NT2/D1 (cell line): ENCODE measurements around the gene TNS3.

ENCODE experiments used
- DNase-seq: peaks from one replicate; pipeline ENCODE4 v3.0.0-alpha.2; 2011; ENCODE audit warnings: low read depth, low spot score
- H3K27me3 ChIP-seq: 2 replicates; pipeline ENCODE4 v1.6.0; 2011; ENCODE audit warnings: mild to moderate bottlenecking; ENCODE audit not compliant: insufficient read length, insufficient read depth
- H3K36me3 ChIP-seq: 2 replicates; pipeline ENCODE4 v1.6.1; 2011; ENCODE audit warnings: mild to moderate bottlenecking, low read length, mixed read lengths; ENCODE audit not compliant: insufficient read depth, insufficient read length
- H3K4me1 ChIP-seq: 2 replicates; pipeline ENCODE4 v1.5.1; 2011; ENCODE audit not compliant: insufficient read depth, insufficient read length
- H3K4me3 ChIP-seq: 2 replicates; pipeline ENCODE4 v1.5.1; 2011; ENCODE audit warnings: low read depth; ENCODE audit not compliant: insufficient read length
- H3K9ac ChIP-seq: 2 replicates; pipeline ENCODE4 v1.6.0; 2011; ENCODE audit warnings: low read depth; ENCODE audit not compliant: insufficient read length
- H3K9me3 ChIP-seq: 2 replicates; pipeline ENCODE4 v1.5.1; 2011; ENCODE audit warnings: mild to moderate bottlenecking, low read length; ENCODE audit not compliant: insufficient read depth
- SUZ12 ChIP-seq: IDR thresholded peaks from 2 replicates; pipeline ENCODE4 v1.6.1; 2011; ENCODE audit not compliant: insufficient read length, insufficient read depth; ENCODE audit errors: extremely low read depth
- YY1 ChIP-seq: IDR thresholded peaks from 2 replicates; pipeline ENCODE4 v1.6.1; 2011; ENCODE audit not compliant: insufficient read length, insufficient read depth
- ZNF274 ChIP-seq: IDR thresholded peaks from 2 replicates; pipeline ENCODE4 v1.6.1; 2011; ENCODE audit warnings: mild to moderate bottlenecking, low read depth, low read length

TNS3 gene

GRCh38 chr7:47572939-47573757 lies 8.8 kb downstream of the TNS3 start:
- TF ChIP-seq ZNF274 (no peak), SUZ12 (no peak), YY1 (no peak)
- H3K4me3 ChIP-seq, result no peak overlapping the region
- DNase-seq, result no peak
- H3K4me1 ChIP-seq, result peaks cover 24% of the 10 kb centered on the region
- H3K9ac ChIP-seq, result no peak overlapping the region
- H3K36me3 ChIP-seq, result peaks cover 54% of the 10 kb centered on the region
- H3K9me3 ChIP-seq, result no peaks in the 10 kb centered on the region
- no peaks in the 10 kb centered on the region for H3K27me3 ChIP-seq

GRCh38 chr7:47572094-47572445 lies 9.8 kb downstream of the TNS3 start:
- TF ChIP-seq ZNF274, result no peak
- TF ChIP-seq YY1, result no peak
- TF ChIP-seq SUZ12, result no peak
- no peak for DNase-seq
- Histone ChIP-seq H3K9me3 (no peaks in the 10 kb centered on the region), H3K27me3 (no peaks in the 10 kb centered on the region), H3K4me1 (peaks cover 25% of the 10 kb centered on the region), H3K4me3 (no peak overlapping the region), H3K9ac (no peak overlapping the region), H3K36me3 (peaks cover 51% of the 10 kb centered on the region)

- H3K4me1 ChIP-seq, result peaks cover 23% of the 10 kb centered on the region
- no peak overlapping the region for H3K4me3 ChIP-seq
- no peaks in the 10 kb centered on the region for H3K27me3 ChIP-seq
- no peak for TF ChIP-seq SUZ12
- TF ChIP-seq YY1, result no peak
- no peak for TF ChIP-seq ZNF274
- DNase-seq, result no peak
- H3K9ac ChIP-seq, result no peak overlapping the region
- H3K36me3 ChIP-seq, result peaks cover 49% of the 10 kb centered on the region
- no peaks in the 10 kb centered on the region for H3K9me3 ChIP-seq
Measured at GRCh38 chr7:47571331-47572093, 10.4 kb downstream of the TNS3 start.

- TF ChIP-seq ZNF274 (no peak), SUZ12 (no peak), YY1 (no peak)
- no peak overlapping the region for H3K9ac ChIP-seq
- peaks cover 18% of the 10 kb centered on the region for H3K4me1 ChIP-seq
- H3K4me3 ChIP-seq, result no peak overlapping the region
- DNase-seq, result no peak
- no peaks in the 10 kb centered on the region for H3K27me3 ChIP-seq
- H3K36me3 ChIP-seq, result peaks cover 42% of the 10 kb centered on the region
- H3K9me3 ChIP-seq, result no peaks in the 10 kb centered on the region
Measured at GRCh38 chr7:47570649-47571050, 11.3 kb downstream of the TNS3 start.

- TF ChIP-seq ZNF274 (no peak), SUZ12 (no peak), YY1 (no peak)
- DNase-seq, result no peak
- H3K36me3 ChIP-seq, result peaks cover 38% of the 10 kb centered on the region
Measured at GRCh38 chr7:47568547-47568946, 13.4 kb downstream of the TNS3 start.

GRCh38 chr7:47568056-47568455 lies 13.9 kb downstream of the TNS3 start:
- H3K27me3 ChIP-seq, result no peaks in the 10 kb centered on the region
- H3K9me3 ChIP-seq, result no peaks in the 10 kb centered on the region
- H3K36me3 ChIP-seq, result peaks cover 43% of the 10 kb centered on the region
- H3K4me1 ChIP-seq, result peaks cover 12% of the 10 kb centered on the region
- no peak overlapping the region for H3K4me3 ChIP-seq
- no peak for DNase-seq
- TF ChIP-seq ZNF274, result no peak
- TF ChIP-seq YY1, result no peak
- no peak for TF ChIP-seq SUZ12
- no peak overlapping the region for H3K9ac ChIP-seq

More at GRCh38 chr7:47568547-47568946, 13.4 kb downstream of the TNS3 start:
- Histone ChIP-seq H3K4me1 (peaks cover 14% of the 10 kb centered on the region), H3K27me3 (no peaks in the 10 kb centered on the region), H3K9me3 (no peaks in the 10 kb centered on the region), H3K9ac (no peak overlapping the region), H3K4me3 (no peak overlapping the region)

- Histone ChIP-seq H3K9ac (no peak overlapping the region), H3K4me1 (peaks cover 5% of the 10 kb centered on the region), H3K36me3 (peaks cover 37% of the 10 kb centered on the region), H3K9me3 (no peaks in the 10 kb centered on the region), H3K4me3 (no peak overlapping the region), H3K27me3 (no peaks in the 10 kb centered on the region)
- DNase-seq, result no peak
- TF ChIP-seq ZNF274 (no peak), SUZ12 (no peak), YY1 (no peak)
Measured at GRCh38 chr7:47565640-47566250, 16.2 kb downstream of the TNS3 start.
